GM19397 (cell line): ENCODE measurements around the gene NPIPA1.
"Not testable (repeated sequence)": the region's sequence is repeated elsewhere in the genome, so short reads cannot be mapped to it uniquely, and the experiment has no call there.

Source experiments
- ATAC-seq: cut with Tn5 transposase; IDR thresholded peaks from one replicate; pipeline ENCODE4 v1.9.1; 2021; ENCODE audit warnings: mild to moderate bottlenecking, moderate library complexity; ENCODE audit not compliant: unreplicated experiment

Gene NPIPA1

DNA sequence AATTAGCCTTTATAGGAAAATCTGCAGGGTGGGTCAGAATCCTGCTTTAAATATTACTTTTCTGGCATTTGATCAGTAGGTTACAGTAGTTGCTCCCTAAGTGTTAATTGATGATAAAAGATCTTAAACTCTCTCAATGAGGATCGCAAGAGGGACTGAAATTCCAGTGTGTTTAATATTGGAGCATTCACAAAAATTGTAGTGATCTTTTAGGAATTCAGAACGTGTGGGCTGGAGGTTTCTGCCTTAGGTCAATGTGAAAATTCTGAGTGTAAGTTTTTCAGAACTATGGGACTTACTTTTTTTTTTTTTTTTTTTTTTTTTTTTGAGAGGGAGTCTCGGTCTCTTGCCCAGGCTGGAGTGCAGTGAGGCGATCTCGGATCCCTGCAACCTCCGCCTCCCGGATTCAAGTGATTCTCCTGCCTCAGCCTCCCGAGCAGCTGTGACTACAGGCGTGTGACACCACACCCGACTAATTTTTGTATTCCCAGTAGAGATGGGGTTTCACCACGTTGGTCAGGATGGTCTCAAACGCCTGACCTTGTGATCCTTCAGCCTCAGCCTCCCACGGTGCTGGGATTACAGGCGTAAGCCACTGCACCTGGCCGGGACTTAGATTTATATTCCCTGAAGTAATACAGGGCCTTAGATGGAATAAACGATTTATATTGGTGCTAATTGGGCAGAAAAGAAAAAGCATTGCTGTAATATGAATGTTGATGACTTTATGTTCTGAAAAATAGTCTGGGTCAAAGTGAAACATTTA lies 39.9 kb downstream of the NPIPA1 start:
- not testable (repeated sequence) for ATAC-seq

- ATAC-seq: not testable (repeated sequence)
Measured at GRCh38 chr16:14978281-14978680, 41.0 kb downstream of the NPIPA1 start.

DNA sequence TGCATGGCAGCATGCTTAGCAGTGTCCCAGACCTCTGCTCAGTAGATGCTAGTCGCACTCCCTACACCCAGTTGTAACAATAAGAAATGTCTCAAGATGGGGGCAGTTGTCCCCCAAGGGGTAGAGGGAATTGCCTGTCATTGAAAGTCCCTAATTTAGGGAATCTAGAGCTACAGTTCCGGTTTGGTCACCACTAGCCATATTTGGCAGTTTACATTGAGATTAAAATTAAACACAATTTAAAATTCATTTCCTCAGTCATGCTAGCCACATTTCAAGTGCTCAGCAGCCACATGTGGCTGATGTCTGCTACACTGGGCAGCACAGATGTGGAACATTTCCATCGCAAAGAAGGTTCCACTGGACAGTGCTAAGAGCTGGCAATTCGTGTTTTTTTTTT lies 41.7 kb downstream of the NPIPA1 start:
- not testable (repeated sequence) for ATAC-seq

GRCh38 chr16:14981234-14981633 lies 44.0 kb downstream of the NPIPA1 start:
- not testable (repeated sequence) for ATAC-seq

- not testable (repeated sequence) for ATAC-seq
Measured at GRCh38 chr16:14982521-14982920, 45.3 kb downstream of the NPIPA1 start.

DNA sequence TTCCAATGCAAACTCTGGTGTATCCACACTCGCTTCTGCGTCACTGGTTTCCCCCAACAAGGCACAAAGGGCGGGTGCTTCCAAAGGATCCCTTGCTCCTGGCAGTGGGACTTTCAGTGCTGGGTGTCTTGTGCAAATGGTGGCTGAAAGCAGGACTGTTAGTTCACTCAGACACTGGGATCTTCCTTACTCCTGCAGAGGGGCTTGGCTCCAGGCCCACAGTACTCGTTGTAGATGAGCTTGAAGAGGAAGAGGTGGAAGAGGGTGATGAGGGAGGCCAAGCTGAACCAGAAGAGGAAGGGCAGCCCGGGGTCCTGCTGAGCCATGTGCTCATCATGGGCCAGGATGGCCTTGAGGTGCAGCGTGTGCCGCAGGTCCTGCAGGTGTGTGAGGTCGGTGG lies 50.8 kb downstream of the NPIPA1 start:
- ATAC-seq: not testable (repeated sequence)

- not testable (repeated sequence) for ATAC-seq
Measured at GRCh38 chr16:14988661-14989191, 51.5 kb downstream of the NPIPA1 start.

DNA sequence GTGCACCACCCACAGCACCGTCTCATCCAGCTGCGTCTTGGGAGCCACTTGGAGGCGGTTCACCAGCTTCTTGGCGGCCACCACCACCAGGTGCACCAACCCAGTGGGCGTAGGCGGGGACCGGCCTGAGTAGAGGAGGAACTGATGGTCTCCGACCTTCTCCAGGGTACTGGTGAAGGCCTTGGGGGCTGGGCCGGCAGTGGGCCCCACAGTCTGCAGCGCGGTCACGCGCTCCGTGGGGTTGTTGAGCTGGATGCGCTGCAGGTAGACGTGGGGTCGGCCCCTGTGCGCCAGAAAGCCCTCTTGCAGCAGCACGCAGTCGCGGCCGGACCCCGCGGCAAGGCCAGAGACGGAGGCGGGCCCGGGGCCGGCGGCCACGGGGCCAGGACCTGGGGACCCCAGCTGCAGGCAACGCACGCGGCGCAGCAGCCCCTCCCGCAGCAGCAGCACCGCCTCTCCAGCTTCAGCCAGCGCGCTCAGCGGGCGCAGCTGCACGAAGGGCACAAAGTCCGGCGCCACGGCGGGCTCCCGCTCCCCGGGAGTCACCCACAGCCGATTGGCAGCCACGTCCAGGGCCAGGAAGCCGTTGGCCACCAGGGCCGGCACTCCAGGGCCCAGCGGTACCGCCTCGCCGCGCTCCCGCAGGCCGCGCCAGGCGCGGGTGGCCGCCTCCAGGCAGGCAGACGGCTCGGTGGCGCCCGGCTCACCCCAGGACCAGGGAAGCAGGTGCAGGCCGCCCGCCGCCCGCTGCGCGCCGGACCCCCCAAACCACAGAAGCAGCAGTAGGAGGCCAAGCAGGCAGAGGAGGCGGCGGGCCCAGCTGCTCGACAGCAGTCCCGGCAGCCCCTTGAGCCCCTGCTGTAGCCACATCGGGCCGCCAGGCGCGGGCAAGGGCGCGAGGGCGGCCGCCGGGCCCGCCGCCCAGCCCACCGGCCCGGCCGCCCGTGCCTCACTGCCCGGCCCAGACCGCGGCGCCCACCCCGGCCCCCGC lies 52.3 kb downstream of the NPIPA1 start:
- ATAC-seq: not testable (repeated sequence)

GRCh38 chr16:14993277-14994151 lies 56.3 kb downstream of the NPIPA1 start:
- not testable (repeated sequence) for ATAC-seq

- ATAC-seq: not testable (repeated sequence)
Measured at GRCh38 chr16:14996702-14997101, 59.5 kb downstream of the NPIPA1 start.

DNA sequence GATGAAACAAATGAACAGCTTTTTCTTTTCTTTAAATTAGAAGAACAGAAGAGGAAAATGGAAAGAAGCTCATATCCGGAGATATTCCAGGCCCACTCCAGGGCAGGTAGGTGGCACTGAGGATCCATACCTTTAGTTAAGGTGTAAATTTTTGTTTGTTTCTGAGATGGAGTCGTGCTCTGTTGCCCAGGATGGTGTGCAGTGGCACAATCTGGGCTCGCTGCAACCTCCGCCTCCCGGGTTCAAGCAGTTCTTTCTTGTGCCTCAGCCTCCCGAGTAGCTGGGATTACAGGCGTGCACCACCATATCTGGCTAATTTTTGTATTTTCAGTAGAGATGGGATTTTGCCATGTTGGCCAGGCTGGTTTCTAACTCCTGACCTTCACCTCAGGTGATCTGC lies 61.1 kb downstream of the NPIPA1 start:
- ATAC-seq: not testable (repeated sequence)

- ATAC-seq: not testable (repeated sequence)
Measured at GRCh38 chr16:14999845-15000244, 62.6 kb downstream of the NPIPA1 start.
